ENCODE data around the gene FADS3. TPM values are rescaled to one million over a fixed set of nuclear protein-coding genes. Genes with fewer than 3 reads are reported as not detected.

The FADS3 gene
- total RNA-seq, 3 donors from 2014 or later (not counting 1 experiment from before 2014, with no cell fraction given): 10.8 to 17.8 (median 11.5) TPM

GRCh38 chr11:61899146-61899841 lies 7.9 kb upstream of the FADS3 start:
- no peaks in the 10 kb centered on the region for H3K9me3 Mint-ChIP-seq
- H3K36me3 ChIP-seq (ENCODE audit: control insufficient read depth, insufficient read depth, low read length): no peaks in the 10 kb centered on the region
- H3K27ac Mint-ChIP-seq: peak overlapping the region; percentile 50 to 74
- H3K9me3 ChIP-seq (ENCODE audit: control insufficient read depth, insufficient read depth, low read length): no peaks in the 10 kb centered on the region
- H3K27me3 ChIP-seq (ENCODE audit: control insufficient read depth, insufficient read depth, low read length): no peaks in the 10 kb centered on the region
- peaks cover 0 to 3% of the 10 kb centered on the region in 2 donors for H3K27me3 Mint-ChIP-seq (ENCODE audit: low read depth in 2 of 2)
- 47% methylated on average over 27 of the region's 27 CpGs for WGBS (ENCODE audit: insufficient coverage)
- H3K4me3 ChIP-seq (ENCODE audit: low read length): no peak overlapping the region
- DNase-seq: peak; percentile 92 to 94
- intact Hi-C loops (cut with micrococcal nuclease): loop anchor here (1.0 kb wide), 3 partner anchors 48 to 209 kb away; no protein-coding TSS in a partner anchor
- H3K36me3 Mint-ChIP-seq: no peaks in the 10 kb centered on the region
- peak overlapping the region; percentile 28 for H3K4me3 Mint-ChIP-seq
- H3K27ac ChIP-seq (ENCODE audit: low read length): no peak overlapping the region
- peak; percentile 95 to 96 (median 95) for ATAC-seq
- peaks cover 11% of the 10 kb centered on the region for H3K4me1 ChIP-seq (ENCODE audit: control insufficient read depth, insufficient read depth, low read length)
- TF ChIP-seq CTCF (IDR thresholded peaks at IDR 0.05): peak; percentile 99
- H3K4me1 Mint-ChIP-seq: peaks cover 0 to 7% of the 10 kb centered on the region in 2 donors

DNA sequence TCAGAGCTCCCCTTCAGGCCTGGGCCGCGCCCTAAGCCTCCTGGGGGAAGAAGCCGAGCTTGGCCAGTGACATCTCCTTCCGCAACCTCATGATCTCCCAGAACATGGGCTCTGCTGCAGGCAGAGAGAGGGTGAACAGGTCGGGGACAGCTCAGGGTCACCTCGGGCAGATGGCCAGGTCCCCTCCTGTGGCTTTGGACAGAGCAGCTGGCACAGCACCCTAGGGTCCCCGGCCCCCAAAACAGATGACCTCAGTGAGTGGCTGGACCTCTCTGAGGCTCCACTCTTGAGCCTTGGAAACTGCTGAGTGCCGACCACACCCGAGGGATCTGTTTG lies 6.9 kb upstream of the FADS3 start:
- Mint-ChIP-seq H3K4me1 (peaks cover 0 to 7% of the 10 kb centered on the region in 2 donors), H3K4me3 (no peak overlapping the region), H3K9me3 (no peaks in the 10 kb centered on the region), H3K27me3 (ENCODE audit: low read depth in 2 of 2) (no peaks in the 10 kb centered on the region), H3K27ac (no peak overlapping the region), H3K36me3 (no peaks in the 10 kb centered on the region)
- Histone ChIP-seq H3K4me1 (ENCODE audit: control insufficient read depth, insufficient read depth, low read length) (peaks cover 11% of the 10 kb centered on the region), H3K4me3 (ENCODE audit: low read length) (no peak overlapping the region), H3K27ac (ENCODE audit: low read length) (no peak overlapping the region), H3K27me3 (ENCODE audit: control insufficient read depth, insufficient read depth, low read length) (no peaks in the 10 kb centered on the region), H3K36me3 (ENCODE audit: control insufficient read depth, insufficient read depth, low read length) (no peaks in the 10 kb centered on the region), H3K9me3 (ENCODE audit: control insufficient read depth, insufficient read depth, low read length) (no peaks in the 10 kb centered on the region)
- DNase-seq (no peak), ATAC-seq (no peak)
- intact Hi-C loops (cut with micrococcal nuclease): no loop called here
- no peak for TF ChIP-seq CTCF (IDR thresholded peaks at IDR 0.05)
- WGBS (ENCODE audit: insufficient coverage): 93% methylated on average over 9 of the region's 9 CpGs

- H3K27ac ChIP-seq (ENCODE audit: low read length): no peak overlapping the region
- Mint-ChIP-seq H3K36me3 (no peaks in the 10 kb centered on the region), H3K27ac (no peak overlapping the region), H3K9me3 (no peaks in the 10 kb centered on the region), H3K4me3 (no peak overlapping the region), H3K27me3 (ENCODE audit: low read depth in 2 of 2) (no peaks in the 10 kb centered on the region), H3K4me1 (peaks cover 0 to 7% of the 10 kb centered on the region in 2 donors)
- H3K27me3 ChIP-seq (ENCODE audit: control insufficient read depth, insufficient read depth, low read length): no peaks in the 10 kb centered on the region
- peak; percentile 74 for TF ChIP-seq CTCF (IDR thresholded peaks at IDR 0.05)
- 74% methylated on average over 17 of the region's 17 CpGs for WGBS (ENCODE audit: insufficient coverage)
- DNase-seq: peak; percentile 65 to 86
- H3K9me3 ChIP-seq (ENCODE audit: control insufficient read depth, insufficient read depth, low read length): no peaks in the 10 kb centered on the region
- peak; percentile 52 to 65 (median 57) for ATAC-seq
- H3K36me3 ChIP-seq (ENCODE audit: control insufficient read depth, insufficient read depth, low read length): no peaks in the 10 kb centered on the region
- H3K4me3 ChIP-seq (ENCODE audit: low read length): no peak overlapping the region
- intact Hi-C loops (cut with micrococcal nuclease): loop anchor here (1.0 kb wide), 1 partner anchor 100 kb away; no protein-coding TSS in a partner anchor
- H3K4me1 ChIP-seq (ENCODE audit: control insufficient read depth, insufficient read depth, low read length): peaks cover 11% of the 10 kb centered on the region
Measured at GRCh38 chr11:61897387-61898246, 6.3 kb upstream of the FADS3 start.
